AG08396 (cell line): ENCODE data around the gene FRMD8.
A peak's percentile ranks its signal among the peaks of the same experiment; 100 is the strongest.

Experiments used
- DNase-seq: peaks from one replicate; pipeline ENCODE4 v3.0.0; 2012; ENCODE audit warnings: low spot score, mixed read lengths

Gene FRMD8

DNA sequence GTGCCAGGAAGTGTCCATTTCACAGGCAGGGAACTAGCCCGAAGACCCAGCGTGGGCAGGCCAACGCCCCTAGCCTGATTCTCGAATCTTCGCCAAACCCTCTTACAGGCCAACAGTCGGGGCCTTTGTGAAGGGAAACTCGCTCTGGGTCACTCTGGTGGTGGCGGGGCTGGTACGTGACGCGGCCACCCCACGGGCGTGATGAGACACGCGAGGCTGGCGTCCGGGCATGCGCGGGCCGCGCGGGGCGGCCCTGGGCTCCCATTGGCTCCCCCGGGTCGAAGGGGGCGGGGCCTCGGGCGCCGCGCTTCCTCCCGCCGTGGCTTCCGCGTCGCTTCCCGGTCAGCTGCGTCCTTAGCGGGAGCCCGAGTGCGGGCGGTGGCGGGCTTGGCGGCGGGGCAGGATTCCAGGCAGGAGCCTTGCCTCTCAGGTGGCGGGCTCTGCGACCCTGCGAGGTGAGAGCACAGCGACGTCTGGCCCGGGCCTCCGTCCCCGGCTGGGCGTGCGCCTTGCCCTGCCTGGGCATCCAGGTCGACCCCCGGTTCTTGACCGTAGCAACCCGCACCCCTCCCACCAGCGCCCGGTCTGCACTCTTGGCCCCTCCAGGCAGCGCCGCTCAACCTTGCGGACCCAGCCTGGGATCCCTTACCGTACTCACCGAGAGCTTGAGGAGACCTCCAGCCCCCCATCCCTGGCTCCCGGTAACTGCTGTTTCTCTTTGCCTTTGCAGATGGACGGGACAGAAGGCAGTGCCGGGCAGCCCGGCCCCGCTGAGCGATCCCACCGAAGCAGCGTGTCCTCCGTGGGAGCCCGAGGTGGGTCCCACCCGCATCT lies at the start of gene FRMD8:
FRMD8 (plus strand) TSS at position 331 of the 834 bp plus-strand sequence; CDS start at position 731, 400 bp downstream.
- DNase-seq = peak; percentile 97

DNA sequence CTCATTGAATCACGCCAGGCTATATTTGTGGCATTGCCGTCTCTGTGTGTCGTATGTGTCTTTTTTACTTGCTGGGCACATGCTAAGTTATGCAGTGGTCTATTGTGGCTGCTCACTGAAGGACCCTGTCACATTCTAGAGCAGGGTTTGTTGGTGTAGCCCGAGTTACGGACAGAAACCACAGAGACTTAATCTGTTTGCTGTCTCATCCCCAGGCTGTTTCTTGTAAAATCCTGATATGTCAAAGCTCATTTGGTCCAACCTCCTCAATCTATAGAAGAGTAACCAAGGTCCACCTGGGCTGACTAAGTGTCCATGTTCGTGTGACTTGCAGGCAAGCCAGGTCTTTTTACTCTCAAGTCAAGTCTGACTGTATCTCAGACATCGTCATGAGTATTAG lies 47.8 kb upstream of the FRMD8 start:
- DNase-seq = no peak

DNA sequence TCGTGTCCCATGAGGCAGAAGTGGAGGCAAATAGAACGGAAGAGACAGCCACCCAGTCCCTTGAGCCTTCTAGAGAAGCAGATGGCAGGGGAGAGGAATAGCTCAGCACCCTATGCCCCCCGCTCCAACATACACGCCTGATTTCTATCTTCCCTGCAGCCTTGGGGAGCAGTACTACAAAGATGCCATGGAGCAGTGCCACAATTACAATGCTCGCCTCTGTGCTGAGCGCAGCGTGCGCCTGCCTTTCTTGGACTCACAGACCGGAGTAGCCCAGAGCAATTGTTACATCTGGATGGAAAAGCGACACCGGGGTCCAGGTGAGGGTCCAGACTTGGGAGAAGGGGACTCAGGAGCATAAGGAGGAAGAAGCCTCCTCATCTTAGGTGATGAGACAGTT lies 46.2 kb upstream of the FRMD8 start:
- DNase-seq = no peak

GRCh38 chr11:65341856-65342255 lies 44.6 kb upstream of the FRMD8 start:
- DNase-seq = no peak

- DNase-seq = no peak
Observed at GRCh38 chr11:65351511-65351910, 34.9 kb upstream of the FRMD8 start.

GRCh38 chr11:65352783-65353182 lies 33.7 kb upstream of the FRMD8 start:
- DNase-seq = no peak

- no peak for DNase-seq
Observed at GRCh38 chr11:65353376-65353775, 33.1 kb upstream of the FRMD8 start.

GRCh38 chr11:65353900-65354264 lies 32.6 kb upstream of the FRMD8 start:
- DNase-seq = no peak

DNA sequence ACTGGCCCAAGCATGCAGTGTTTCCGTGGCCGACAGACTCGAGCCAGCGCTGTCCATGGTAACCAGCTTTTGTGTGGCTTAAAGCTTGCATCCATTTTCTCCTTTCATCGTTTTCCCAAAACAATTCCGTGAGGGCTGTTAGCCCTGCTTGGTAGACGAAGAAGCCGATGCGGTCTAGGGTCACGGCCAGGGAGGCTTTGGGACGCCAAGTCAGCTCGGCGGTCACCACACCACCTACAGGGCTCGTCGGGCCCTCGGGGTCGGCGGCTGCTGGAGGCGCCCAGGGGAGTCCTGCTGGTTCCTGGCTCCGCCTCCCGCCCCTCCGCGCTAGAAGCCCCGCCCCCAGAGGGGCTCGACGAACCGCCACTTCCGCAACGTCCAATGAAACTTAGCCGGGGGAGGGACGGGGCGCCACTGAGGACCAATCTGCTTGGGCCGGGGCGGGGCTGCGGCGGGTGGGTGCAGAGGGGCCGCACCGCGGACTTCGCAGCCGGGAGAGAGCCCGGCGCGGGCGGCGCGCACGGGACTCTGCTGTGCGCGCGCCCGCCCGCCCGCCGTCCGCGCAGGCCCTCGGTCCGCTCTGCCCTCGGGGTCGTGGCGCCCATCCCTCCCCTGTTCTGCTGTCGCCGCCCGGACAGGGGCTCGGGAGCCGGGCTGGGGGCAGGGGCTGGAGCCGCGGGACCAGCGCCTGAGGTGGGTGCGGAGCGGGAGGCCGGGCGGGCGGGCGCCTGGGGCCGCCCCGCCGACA lies 32.0 kb upstream of the FRMD8 start, which contains the start of gene TIGD3:
TIGD3 (plus strand) TSS at position 487 of the 748 bp plus-strand sequence. CDS start 1,058 bp downstream, outside the sequence.
- peak; percentile 99 for DNase-seq

- no peak for DNase-seq
Observed at GRCh38 chr11:65355013-65355775, 31.2 kb upstream of the FRMD8 start.

GRCh38 chr11:65355776-65356393 lies 30.6 kb upstream of the FRMD8 start:
- DNase-seq = peak; percentile 79

DNA sequence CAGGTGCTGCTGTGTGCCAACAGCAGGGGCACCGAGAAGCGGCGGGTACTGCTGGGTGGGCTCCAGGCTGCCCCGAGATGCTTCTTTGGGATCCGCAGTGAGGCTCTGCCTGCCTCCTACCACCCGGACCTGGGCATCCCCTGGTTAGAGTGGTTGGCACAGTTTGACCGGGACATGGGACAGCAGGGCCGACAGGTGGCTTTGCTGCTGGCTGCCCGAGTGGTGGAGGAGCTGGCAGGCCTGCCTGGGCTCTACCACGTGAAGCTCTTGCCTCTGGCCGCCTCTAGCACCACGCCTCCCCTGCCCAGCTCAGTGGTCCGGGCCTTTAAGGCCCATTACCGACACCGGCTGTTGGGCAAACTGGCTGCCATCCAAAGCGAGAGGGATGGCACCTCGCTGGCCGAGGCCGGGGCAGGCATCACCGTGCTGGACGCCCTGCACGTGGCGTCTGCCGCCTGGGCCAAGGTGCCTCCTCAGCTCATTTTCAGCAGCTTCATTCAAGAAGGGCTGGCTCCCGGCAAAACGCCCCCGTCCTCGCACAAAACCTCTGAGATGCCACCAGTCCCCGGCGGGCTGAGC lies 30.0 kb upstream of the FRMD8 start:
- DNase-seq = no peak

DNA sequence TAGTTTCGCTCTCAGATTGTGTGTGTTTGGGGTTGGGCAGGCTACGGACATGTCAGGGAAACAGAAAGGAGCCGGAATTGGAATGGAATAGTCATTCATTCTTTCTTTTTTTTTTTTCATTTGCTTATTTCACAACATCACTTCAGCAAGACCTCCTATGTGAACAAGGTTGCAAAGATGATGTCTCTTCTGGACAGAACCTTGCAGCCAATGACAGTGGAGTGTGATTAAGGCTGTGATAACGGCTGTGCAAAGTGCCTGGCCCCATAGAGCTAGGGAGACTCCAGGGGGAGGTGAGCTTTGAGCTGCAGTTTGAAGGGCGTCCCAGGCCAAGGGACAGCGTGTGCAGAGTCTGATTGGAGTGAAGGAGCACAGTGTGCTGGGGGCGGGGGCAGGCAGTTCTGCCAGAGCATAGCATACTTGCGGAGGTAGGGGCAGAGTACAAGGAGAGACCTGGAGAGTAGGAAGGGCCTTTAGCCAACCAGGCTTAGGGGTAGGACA lies 28.5 kb upstream of the FRMD8 start:
- DNase-seq = no peak

DNA sequence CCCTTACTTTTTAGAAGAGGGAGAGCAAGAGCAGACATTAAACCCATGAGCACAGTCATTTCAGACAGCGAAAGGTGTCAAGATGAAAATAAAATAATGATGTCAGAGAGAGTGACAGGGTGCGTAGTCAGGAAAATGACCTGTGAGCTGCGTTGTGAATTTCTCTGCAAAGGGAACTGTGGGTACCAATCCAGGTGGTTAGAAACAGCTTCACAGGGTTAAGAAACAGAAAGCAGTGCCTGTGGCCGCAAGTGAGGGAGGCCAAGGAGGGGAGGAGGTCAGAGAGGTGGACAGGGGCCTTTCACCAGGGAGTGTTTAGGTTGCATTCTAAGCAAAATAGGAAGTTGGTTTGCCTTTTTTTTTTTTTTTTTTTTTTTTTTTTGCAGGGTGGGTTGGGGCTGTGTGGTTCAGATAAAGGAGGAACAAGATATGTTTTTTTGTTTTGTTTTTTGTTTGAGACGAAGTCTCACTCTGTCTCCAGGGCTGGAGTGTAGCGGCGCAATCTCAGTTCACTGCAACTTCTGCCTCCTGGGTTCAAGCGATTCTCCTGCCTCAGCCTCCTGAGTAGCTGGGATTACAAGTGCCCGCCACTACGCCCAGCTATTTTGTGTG lies 24.0 kb upstream of the FRMD8 start:
- DNase-seq = no peak

- no peak for DNase-seq
Observed at GRCh38 chr11:65362966-65363365, 23.5 kb upstream of the FRMD8 start.

GRCh38 chr11:65363770-65364169 lies 22.7 kb upstream of the FRMD8 start:
- no peak for DNase-seq

DNA sequence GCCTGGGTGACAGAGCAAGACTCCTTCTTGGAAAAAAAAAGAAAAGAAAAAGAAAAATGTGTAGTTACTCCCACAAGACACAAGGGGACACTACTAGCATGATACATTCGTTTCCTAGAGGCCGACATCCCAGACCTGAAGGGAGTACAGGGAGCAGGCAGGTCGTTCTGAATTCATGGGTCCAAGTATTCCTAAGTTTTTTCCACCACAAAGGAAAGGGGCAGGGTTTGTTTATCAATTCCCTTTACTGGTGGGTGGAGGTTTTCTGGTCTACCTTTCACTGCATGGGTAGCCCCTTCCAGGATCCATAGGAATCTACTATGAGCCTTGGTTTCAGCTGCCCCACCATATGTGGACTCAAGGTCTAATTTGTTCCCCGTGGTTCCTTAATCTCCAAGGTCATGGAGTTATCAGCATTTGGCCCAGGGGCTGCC lies 20.1 kb upstream of the FRMD8 start:
- DNase-seq = peak; percentile 87

- no peak for DNase-seq
Observed at GRCh38 chr11:65370659-65371049, 15.8 kb upstream of the FRMD8 start.

GRCh38 chr11:65373839-65374580 lies 12.4 kb upstream of the FRMD8 start:
- no peak for DNase-seq

DNA sequence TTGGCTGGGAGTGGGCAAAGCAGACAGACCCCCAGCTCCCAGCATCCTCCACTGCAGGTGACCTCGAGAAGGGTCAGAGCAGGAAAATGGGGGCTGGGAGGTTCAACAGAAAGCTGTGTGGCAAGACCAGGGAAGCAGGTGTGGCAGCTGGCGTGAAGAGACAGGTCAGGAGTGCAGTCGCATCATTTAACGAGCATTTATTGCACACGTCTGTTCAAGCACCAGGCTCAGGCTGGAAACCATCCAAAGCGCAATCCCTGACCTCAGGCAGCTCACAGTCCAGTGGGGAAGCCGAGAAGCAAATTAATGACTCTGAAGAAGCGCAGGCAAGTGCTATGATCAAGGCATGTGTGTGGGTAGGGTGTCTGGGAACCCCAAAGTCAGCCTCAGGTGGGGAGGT lies 11.4 kb upstream of the FRMD8 start:
- DNase-seq = no peak
